Heart left ventricle (tissue), 13 donors: Measurements from ENCODE around the gene DAPK2.
"Not testable (repeated sequence)": the region's sequence is repeated elsewhere in the genome, so short reads cannot be mapped to it uniquely, and the experiment has no call there.

ENCODE experiments used
- CTCF ChIP-seq, 12 donors: fragments of 200-600 bp; sonication (generic) in 4 of 12; IDR thresholded peaks; one replicate each; pipeline versions ENCODE4 v1.5.0 to v1.8.0; 2018 to 2022; ENCODE audit warnings: antibody characterized with exemption in 12 of 12, mild to moderate bottlenecking in 5 of 12
- POLR2A ChIP-seq, 2 donors: fragments of 450-650 bp; IDR thresholded peaks; one replicate each; pipeline ENCODE4 v1.6.1; 2017; ENCODE audit warnings: antibody characterized with exemption in 2 of 2, mild to moderate bottlenecking in 2 of 2, moderate library complexity in 2 of 2
- donor health status: ischemic (EF 13 %, LVEDD 7.1; RV severe dilation, severe dysfunction).
- donor health status: DM: no; HTN: yes; CAD: no.
- donor health status: DM: no; HTN: no; CAD: no.
- donor health status: ischemic (EF 25% LVEDD 6.9; RV normal size, moderate dysfunction).
- donor health status: ischemic (EF 25% LVEDD 5.7; RV mildly dilated, moderate dysfunction).
- donor health status: ischemic (EF 35%, LVEDD 5.7; RV mildly dilated, moderate dysfunction).
- donor health status: nonischemic (EF 11% LVEDD 7.7; RV severe dilation, severe dysfunction).
- donor health status: DM: yes; HTN: yes; CAD: no.
- donor health status: PGD.
- donor health status: ischemic (EF 29% LVEDD 5.4; RV normal size, mild dysfunction).
- donor health status: nonischemic (EF 23%, LVEDD 6.1; RV moderate dilation, normal function).

GRCh38 chr15:63962947-63963721 lies 83.2 kb downstream of the DAPK2 start:
- TF ChIP-seq POLR2A, CTCF (IDR thresholded peaks at IDR 0.05): not testable (repeated sequence)
